IPS-NIHi7 (cell line): ENCODE data around the gene PRSS33.

Experiments used
- DNase-seq: peaks from one replicate; pipeline ENCODE4 v3.0.0; 2012; ENCODE audit warnings: mixed read lengths; ENCODE audit errors: extremely low spot score

The PRSS33 gene

GRCh38 chr16:2787406-2787805 lies at the start of gene PRSS33:
PRSS33 (minus strand) TSS chr16:2787560; CDS start chr16:2786547, 1,013 bp downstream.
- DNase-seq: no peak

DNA sequence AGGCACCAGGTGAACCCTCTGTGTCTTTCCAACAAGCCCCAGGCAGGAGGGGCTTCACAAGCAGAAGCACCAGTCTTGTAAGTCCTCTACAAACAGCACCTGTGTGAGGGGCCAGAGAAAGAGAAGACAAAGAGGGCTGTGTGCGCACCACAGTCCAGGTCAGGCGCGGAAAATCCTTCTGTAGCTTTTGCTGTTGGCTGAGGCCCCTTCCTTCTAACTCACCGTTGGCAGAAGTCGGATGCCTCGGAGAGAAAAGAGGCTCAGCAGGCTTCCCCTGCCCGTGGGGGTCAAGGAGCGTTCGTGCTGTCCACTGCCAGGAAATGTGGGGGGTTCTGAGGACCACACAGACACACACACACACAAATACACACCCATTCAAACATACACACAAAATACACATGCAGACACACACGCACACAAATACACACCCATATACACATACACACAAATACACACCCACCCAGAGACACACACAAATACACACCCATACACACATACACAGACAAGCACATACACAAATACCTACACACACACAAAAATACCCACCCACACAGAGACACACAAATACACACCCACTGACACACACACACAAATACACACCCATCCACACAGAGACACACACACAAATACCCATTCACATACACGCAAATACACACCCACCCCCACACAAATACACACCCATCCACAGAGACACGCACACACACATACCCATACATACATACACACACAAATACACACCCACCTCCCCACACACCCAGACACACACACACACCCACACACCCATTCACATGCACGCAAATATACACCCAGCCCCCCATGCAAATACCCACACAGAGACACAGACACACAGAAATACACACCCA lies 49.5 kb upstream of the PRSS33 start:
- no peak for DNase-seq

DNA sequence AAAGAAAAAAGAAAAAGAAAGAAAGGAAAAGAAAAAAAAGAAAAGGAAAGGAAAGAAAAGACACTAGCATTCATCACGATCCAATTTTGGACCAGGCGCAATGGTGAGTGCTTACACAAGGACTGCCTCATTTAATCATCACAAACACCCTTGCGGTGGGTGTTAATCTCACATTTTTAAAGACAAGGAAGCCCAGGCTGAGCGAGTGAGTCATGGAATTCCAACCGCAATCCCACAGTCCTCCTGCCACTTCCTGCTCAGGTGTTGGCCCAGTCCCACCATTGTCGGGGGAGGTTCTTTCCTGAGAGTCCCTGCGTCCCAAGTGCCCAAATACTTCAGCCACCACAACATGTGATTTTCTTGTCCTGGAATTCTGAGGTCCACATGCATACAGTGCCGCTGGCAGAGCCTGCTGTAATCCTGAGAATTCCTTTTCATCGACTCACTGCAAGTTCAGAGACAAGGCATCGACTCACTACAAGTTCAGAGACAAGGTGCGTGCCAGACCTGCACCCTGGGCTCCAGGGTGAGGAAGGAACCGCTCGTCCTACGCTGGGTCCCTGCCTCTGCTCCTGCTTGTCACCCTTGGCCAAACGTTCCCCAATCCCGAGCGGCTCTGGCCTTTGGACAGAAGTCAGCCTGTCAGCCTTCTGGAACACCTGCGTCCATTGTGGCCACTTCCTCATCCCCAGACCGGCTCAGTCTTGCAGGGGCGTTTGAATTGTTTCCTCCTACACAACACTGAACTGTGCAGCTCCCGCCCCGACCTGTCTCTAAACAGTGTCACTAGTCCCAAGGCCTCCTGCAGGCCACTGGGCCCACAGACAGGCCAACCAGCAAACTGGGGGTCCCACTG lies 48.5 kb upstream of the PRSS33 start:
- peak; percentile 68 for DNase-seq

DNA sequence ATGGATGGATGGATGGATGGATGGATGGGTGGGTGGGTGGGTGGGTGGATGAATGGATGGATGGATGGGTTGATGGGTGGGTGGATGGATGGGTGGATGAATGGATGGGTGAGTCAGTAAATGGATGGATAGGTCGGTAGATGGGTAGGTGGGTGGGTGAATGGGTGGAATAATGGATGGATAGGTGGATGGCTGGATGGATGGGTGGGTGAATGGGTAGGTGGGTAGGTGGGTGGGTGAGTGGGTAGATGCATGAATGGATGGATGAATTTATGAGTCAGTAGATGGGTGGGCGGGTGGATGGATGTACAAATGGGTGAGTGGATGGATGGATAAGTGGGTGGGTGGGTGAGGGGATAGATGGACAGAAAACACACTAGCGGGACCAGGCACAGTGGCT lies 47.6 kb upstream of the PRSS33 start:
- no peak for DNase-seq

DNA sequence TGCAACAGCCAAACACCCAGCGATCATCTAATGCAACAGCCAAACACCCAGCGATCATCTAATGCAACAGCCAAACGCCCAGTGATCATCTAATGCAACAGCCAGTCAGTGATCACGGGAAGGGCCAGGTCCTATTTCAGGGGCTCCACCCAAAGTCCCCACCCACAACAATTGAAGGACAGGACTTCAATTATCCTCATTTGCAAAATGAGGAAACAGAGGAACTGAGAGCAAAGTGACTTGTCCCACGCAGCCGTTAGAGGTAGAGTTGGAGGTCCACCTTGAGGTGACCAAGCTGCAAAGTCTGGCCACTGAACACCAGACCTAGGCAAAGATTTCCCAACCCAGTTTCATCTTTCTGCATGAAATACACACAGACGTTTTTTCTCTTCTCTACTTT lies 46.4 kb upstream of the PRSS33 start:
- DNase-seq: no peak

GRCh38 chr16:2831203-2831602 lies 43.8 kb upstream of the PRSS33 start:
- no peak for DNase-seq

DNA sequence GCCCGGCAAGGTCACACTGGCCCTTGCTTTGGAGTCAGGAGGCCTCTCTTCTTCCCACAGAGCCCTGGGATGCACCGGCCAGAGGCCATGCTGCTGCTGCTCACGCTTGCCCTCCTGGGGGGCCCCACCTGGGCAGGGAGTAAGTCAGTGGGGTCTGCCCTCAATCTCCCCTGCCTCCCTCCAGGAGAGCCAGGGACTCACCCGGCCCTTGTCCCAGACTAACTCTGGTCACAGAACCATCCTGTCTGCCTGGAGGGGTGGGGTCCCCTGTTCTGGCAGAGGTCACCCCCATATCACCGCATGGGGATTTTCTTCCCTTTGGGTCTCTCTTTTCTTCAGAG lies 43.0 kb upstream of the PRSS33 start:
- DNase-seq: no peak

DNA sequence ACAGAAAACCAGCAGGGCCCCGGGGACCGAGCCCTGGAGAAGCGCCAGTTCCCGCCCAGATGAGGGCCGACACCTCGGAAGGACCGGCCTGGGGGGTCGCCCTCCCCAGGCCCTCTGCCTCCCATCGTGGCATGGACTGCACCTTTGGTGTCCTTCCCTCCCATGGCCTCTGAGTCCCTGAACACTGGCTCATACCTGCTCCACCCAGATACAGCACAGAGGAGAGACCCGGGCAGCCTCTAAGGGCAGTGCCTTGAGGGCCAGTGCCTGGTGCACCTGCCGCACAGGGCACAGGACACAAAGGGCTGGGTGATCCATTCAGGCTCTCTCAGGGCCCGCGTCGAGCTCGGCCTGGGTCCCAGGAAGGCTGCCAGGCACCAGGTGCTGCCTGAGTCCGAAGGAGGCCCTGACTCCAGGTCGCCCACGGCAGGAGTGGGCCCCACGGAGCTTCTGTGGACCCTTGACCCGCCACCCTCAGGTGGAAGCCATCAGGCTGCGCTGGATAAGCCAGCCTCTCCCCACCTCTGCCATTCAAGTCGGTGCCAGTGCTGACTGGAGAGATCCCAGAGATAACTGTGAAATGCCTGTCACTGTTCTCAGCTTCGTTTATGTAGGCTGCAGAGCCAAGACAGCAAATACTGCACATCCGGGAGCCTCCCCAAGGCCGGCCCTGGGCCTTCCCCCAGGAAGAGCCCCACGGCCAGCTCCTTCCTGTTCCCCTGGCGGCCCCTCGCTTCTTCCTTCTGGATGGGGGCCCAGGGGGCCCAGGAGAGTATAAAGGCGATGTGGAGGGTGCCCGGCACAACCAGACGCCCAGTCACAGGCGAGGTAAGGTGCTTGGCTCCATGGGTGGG lies 42.4 kb upstream of the PRSS33 start, which contains the start of gene ZG16B:
Gene ZG16B, plus strand, starts transcription at position 803 of the 854 bp plus-strand sequence. CDS start 139 bp downstream, outside the sequence.
- DNase-seq: no peak

- DNase-seq: no peak
Measured at GRCh38 chr16:2828876-2829430, 41.6 kb upstream of the PRSS33 start.

DNA sequence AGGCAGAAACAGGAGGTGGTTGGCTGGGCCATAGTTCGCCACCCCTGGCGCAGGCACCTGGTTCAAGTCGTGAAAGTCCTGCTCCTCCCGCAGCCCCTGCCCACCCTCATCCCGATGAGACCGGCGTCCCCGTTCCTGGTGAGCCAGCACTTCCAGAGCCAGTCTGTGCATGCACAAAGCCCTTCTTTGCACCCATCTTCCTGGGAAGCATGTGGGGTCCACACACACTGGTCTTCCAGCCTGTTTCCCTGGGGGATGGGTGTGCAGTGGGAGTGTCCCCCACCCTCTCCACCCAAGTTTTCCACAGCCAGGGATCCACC lies 41.1 kb upstream of the PRSS33 start:
- DNase-seq: no peak

DNA sequence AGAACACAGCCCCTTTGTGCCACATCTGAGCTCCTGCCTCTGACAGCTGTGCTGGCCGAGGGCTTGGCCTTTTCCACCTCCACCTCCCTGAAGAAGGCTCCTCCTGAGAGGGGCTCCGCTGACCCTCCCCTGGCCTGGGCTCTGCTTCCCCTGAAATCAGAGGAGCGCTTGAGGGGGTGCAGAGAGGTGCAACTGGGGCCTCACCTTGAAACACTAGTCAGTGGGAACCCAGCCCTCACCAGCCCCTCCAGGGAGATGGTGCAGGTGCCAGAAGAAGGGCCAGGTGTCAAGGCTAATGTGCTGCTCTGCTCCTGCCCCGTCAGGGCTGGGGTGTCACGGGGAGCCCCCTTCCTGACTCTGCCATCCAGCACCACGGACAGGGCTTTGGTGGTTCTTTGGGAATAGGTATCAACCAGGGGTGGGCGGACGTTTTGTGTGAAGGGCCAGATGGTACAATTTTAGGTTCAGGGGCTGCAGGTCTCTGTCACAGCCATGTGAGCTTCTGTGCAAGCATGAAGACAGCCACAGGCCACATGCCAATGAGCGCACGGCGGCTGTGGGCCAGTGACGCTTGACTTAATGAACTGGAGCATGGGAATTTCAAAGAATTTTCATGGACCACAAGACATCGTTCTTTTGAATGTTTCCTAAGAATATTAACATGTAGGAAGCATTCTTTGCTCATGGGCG lies 40.6 kb upstream of the PRSS33 start:
- peak; percentile 50 for DNase-seq

DNA sequence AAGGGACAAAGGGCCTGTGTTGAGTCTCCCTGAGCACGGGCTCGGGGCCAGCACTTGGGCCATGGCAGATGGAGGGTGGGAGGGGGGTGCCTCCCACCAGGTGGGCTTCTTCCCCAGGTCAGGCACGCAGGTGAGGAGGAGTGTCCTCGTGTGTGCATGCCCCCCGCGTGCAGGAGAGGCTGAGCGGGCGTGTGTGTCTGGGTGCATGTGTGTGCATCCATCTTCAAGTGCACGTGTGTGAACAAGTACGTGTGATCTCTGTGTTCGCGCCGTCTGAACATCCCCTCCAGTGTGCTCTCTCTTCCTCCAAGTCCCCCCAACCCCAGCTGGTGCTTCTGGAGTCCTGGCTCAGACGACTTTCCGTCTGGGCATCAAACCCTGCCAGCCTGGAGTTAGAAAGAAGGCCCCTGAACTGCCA lies 40.0 kb upstream of the PRSS33 start:
- no peak for DNase-seq

- DNase-seq: no peak
Measured at GRCh38 chr16:2826591-2827373, 39.4 kb upstream of the PRSS33 start.

GRCh38 chr16:2825906-2826305 lies 38.5 kb upstream of the PRSS33 start:
- DNase-seq: no peak

GRCh38 chr16:2825049-2825742 lies 37.8 kb upstream of the PRSS33 start:
- no peak for DNase-seq

DNA sequence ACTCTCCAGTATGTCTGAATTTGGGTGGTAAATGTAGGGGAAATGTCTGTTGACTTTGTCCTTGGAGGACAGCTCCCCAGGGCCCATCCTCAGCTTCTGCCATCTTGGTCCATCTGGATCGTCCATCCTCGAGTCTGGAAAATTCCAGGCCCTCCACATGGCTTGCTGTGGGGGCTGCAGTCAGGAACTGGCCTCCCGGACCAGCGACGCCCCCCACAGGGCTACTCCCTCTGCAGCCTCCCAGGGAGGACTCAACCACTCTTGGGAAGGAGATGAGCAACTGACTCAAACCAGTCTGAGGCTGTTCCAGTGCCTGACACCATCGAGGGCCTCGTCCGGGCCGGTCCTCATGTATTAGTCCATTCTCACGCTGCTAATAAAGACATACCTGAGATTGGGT lies 37.3 kb upstream of the PRSS33 start:
- DNase-seq: no peak

- no peak for DNase-seq
Measured at GRCh38 chr16:2822496-2822895, 35.1 kb upstream of the PRSS33 start.

DNA sequence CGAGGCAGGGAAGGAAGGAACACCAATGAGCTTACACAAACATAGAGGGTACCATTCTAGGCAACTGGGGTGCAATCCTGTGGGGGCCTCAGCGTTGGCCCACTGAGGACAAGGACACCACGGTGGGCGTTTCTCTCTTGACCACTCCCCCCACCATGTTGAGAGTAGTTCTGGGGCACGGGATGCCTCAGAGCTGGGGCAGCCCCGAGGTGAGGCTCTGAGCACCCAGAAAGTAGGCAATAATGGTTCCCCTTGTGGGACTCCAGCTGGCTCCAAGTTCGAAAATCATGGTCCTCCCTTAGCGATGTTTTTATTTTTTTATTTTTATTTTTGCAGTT lies 34.8 kb upstream of the PRSS33 start:
- DNase-seq: no peak

DNA sequence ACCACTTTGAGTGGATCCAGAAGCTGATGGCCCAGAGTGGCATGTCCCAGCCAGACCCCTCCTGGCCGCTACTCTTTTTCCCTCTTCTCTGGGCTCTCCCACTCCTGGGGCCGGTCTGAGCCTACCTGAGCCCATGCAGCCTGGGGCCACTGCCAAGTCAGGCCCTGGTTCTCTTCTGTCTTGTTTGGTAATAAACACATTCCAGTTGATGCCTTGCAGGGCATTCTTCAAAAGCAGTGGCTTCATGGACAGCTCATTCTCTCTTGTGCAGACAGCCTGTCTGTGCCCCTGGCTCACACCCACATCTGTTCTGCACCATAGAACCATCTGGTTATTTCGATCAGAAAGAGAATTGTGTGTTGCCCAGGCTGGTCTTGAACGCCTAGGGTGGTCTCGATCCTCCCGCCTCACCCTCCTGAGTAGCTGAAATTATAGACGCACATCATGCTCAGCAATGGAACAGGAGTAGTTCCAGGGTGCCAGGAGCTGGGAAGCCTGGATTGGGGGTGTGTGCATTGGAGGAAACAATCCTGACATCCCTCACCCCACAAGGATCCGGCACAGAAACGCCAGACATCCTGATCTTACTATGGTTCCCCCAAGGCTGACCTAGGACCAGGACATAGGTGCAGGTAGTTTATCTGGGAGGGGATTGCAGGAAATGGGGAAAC lies 34.3 kb upstream of the PRSS33 start:
- DNase-seq: no peak
